ENCODE results near the gene SMOC2. TPM values are rescaled to one million over a fixed set of nuclear protein-coding genes. Genes with fewer than 3 reads are reported as not detected.

The SMOC2 gene
- total RNA-seq, 4 donors from 2014 or later, result 45.8 to 130 (median 84.0) TPM

- peak overlapping the region in 1 of 4 donors; percentile 8 for H3K27ac ChIP-seq (replicated peaks in 1 of 4)
- H3K4me3 ChIP-seq, result no peak overlapping the region
- no peaks in the 10 kb centered on the region for H3K36me3 ChIP-seq
- intact Hi-C loops (cut with DNase I), result loop anchor here (10.0 kb wide), 1 partner anchor 197 kb away; the partner anchor contains the start of gene SMOC2
- no peaks in the 10 kb centered on the region for H3K27me3 ChIP-seq
- no peaks in the 10 kb centered on the region for H3K9me3 ChIP-seq
- peaks cover 11 to 52% (median 46%) of the 10 kb centered on the region in 4 donors for H3K4me1 ChIP-seq
- DNase-seq (ENCODE audit: extremely low spot score), result no peak
- 57% methylated on average over 5 of the region's 5 CpGs for WGBS
- TF ChIP-seq EP300 (IDR thresholded peaks at IDR 0.05), result no peak
- TF ChIP-seq POLR2AphosphoS5 (IDR thresholded peaks at IDR 0.05), result no peak
- no peak for TF ChIP-seq CTCF (IDR thresholded peaks at IDR 0.05)
- no peak for TF ChIP-seq POLR2A (IDR thresholded peaks at IDR 0.05; ENCODE audit: low read depth)
These were observed 200.5 kb downstream of the SMOC2 start for GRCh38 chr6:168641446-168641845.

- H3K4me1 ChIP-seq, result peaks cover 10 to 37% (median 33%) of the 10 kb centered on the region in 4 donors
- H3K4me3 ChIP-seq, result no peak overlapping the region
- H3K9me3 ChIP-seq, result no peaks in the 10 kb centered on the region
- H3K27ac ChIP-seq (replicated peaks in 1 of 4), result no peak overlapping the region
- 85% methylated on average over 5 of the region's 10 CpGs for WGBS
- DNase-seq (ENCODE audit: extremely low spot score), result no peak
- no peaks in the 10 kb centered on the region for H3K36me3 ChIP-seq
- no peak for TF ChIP-seq POLR2A (IDR thresholded peaks at IDR 0.05; ENCODE audit: low read depth)
- TF ChIP-seq POLR2AphosphoS5 (IDR thresholded peaks at IDR 0.05), result no peak
- TF ChIP-seq CTCF (IDR thresholded peaks at IDR 0.05), result no peak
- TF ChIP-seq EP300 (IDR thresholded peaks at IDR 0.05), result no peak
- intact Hi-C loops (cut with DNase I), result loop anchor here (10.0 kb wide), 1 partner anchor 199 kb away; the partner anchor contains the start of gene SMOC2
- H3K27me3 ChIP-seq, result no peaks in the 10 kb centered on the region
These were observed 202.4 kb downstream of the SMOC2 start for GRCh38 chr6:168643401-168643800.

- Histone ChIP-seq H3K36me3 (no peaks in the 10 kb centered on the region), H3K4me3 (no peak overlapping the region), H3K27ac (replicated peaks in 1 of 4) (no peak overlapping the region), H3K9me3 (no peaks in the 10 kb centered on the region), H3K27me3 (no peaks in the 10 kb centered on the region), H3K4me1 (peaks cover 10 to 29% (median 22%) of the 10 kb centered on the region in 4 donors)
- TF ChIP-seq CTCF (IDR thresholded peaks at IDR 0.05), result no peak
- TF ChIP-seq POLR2AphosphoS5 (IDR thresholded peaks at IDR 0.05), result no peak
- no peak for TF ChIP-seq EP300 (IDR thresholded peaks at IDR 0.05)
- no peak for TF ChIP-seq POLR2A (IDR thresholded peaks at IDR 0.05; ENCODE audit: low read depth)
- 88% methylated on average over 9 of the region's 9 CpGs for WGBS
- intact Hi-C loops (cut with DNase I), result loop anchor here (10.0 kb wide), 1 partner anchor 201 kb away; the partner anchor contains the start of gene SMOC2
- no peak for DNase-seq (ENCODE audit: extremely low spot score)
These were observed 204.3 kb downstream of the SMOC2 start for GRCh38 chr6:168645326-168645725.

- DNase-seq (ENCODE audit: extremely low spot score), result no peak
- TF ChIP-seq EP300 (IDR thresholded peaks at IDR 0.05) (no peak), CTCF (IDR thresholded peaks at IDR 0.05) (no peak), POLR2A (IDR thresholded peaks at IDR 0.05; ENCODE audit: low read depth) (no peak), POLR2AphosphoS5 (IDR thresholded peaks at IDR 0.05) (no peak)
- H3K36me3 ChIP-seq, result no peaks in the 10 kb centered on the region
- no peaks in the 10 kb centered on the region for H3K27me3 ChIP-seq
- H3K9me3 ChIP-seq, result no peaks in the 10 kb centered on the region
- WGBS, result 78% methylated on average over 14 of the region's 14 CpGs
- intact Hi-C loops (cut with DNase I), result loop anchor here (10.0 kb wide), 1 partner anchor 202 kb away; the partner anchor contains the start of gene SMOC2
- H3K4me1 ChIP-seq, result peaks cover 0 to 13% (median 9%) of the 10 kb centered on the region in 4 donors
- no peak overlapping the region for H3K4me3 ChIP-seq
- H3K27ac ChIP-seq (replicated peaks in 1 of 4), result no peak overlapping the region
These were observed 206.3 kb downstream of the SMOC2 start for GRCh38 chr6:168647271-168647670.
